AG04449 (cell line): ENCODE data around the gene HDLBP.

Source experiments
- CTCF ChIA-PET: fragments of 350-600 bp; formaldehyde crosslinking; extraction: SDS; loops from one replicate; lab custom pipeline; 2021; ENCODE audit warnings: antibody characterized with exemption; lab: Yijun Ruan, JAX
- POLR2A ChIA-PET: fragments of 400-600, 350-600 bp; formaldehyde crosslinking; extraction: SDS; loops from one replicate; lab custom pipeline; 2020; ENCODE audit warnings: antibody characterized with exemption, inconsistent platforms; lab: Yijun Ruan, JAX
- DNase-seq: peaks from one replicate; pipeline ENCODE4 v3.0.0-alpha.2; 2010; ENCODE audit warnings: low read depth, low spot score
- H3K4me3 ChIP-seq: 2 replicates; pipeline ENCODE4 v1.5.1; 2011; ENCODE audit warnings: low read depth, mild to moderate bottlenecking, control low read depth, low read length
- TF ChIP-seq, protein P1 (sequence below): IDR thresholded peaks from one replicate; pipeline ENCODE4 v1.5.1; 2011; ENCODE audit warnings: mild to moderate bottlenecking, moderate library complexity, low read length, control low read depth, inconsistent platforms; ENCODE audit not compliant: insufficient read depth; ENCODE audit errors: missing control alignments

Gene HDLBP

DNA sequence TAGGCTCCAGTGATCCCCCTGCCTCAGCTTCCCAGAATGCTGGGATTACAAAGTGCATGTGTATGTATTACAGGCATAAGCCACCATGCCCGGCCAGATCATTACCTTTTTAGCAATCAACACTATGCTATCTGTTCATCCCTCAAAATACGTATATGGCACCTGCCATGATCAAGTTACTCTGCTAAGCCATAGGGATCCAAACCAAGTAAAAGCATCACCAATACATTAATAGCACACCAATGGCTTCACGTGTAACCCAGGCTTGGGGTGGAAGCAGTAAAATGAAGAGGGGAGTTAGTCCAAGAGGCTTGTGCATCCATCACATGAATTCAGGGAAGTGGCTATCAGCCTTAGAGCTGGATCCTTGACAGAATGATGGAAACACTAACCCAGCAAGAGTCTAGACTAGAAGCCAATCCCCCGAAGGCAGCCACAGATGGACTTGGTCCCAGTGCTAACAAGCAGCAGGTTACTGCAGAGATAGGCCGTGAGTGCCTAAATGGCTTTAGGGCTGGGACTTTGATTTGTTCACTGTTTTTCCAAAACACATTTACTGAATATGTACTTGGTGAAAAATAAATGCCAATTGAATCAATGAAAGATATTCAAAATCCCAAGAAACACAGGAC is 11.3 kb downstream of the HDLBP start:
- ChIA-PET POLR2A (interaction anchor here (1.0 kb wide), 1 partner anchor 11 kb away, joined by 4 read pairs; the partner anchor contains the start of gene HDLBP), CTCF (interaction anchor here (4.5 kb wide), 1 partner anchor 10 kb away, joined by 23 read pairs; the partner anchor contains the start of genes HDLBP and SEPTIN2)
- H3K4me3 ChIP-seq = no peak overlapping the region
- no peak for DNase-seq
- TF ChIP-seq, protein P1, sequence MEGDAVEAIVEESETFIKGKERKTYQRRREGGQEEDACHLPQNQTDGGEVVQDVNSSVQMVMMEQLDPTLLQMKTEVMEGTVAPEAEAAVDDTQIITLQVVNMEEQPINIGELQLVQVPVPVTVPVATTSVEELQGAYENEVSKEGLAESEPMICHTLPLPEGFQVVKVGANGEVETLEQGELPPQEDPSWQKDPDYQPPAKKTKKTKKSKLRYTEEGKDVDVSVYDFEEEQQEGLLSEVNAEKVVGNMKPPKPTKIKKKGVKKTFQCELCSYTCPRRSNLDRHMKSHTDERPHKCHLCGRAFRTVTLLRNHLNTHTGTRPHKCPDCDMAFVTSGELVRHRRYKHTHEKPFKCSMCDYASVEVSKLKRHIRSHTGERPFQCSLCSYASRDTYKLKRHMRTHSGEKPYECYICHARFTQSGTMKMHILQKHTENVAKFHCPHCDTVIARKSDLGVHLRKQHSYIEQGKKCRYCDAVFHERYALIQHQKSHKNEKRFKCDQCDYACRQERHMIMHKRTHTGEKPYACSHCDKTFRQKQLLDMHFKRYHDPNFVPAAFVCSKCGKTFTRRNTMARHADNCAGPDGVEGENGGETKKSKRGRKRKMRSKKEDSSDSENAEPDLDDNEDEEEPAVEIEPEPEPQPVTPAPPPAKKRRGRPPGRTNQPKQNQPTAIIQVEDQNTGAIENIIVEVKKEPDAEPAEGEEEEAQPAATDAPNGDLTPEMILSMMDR = no peak

DNA sequence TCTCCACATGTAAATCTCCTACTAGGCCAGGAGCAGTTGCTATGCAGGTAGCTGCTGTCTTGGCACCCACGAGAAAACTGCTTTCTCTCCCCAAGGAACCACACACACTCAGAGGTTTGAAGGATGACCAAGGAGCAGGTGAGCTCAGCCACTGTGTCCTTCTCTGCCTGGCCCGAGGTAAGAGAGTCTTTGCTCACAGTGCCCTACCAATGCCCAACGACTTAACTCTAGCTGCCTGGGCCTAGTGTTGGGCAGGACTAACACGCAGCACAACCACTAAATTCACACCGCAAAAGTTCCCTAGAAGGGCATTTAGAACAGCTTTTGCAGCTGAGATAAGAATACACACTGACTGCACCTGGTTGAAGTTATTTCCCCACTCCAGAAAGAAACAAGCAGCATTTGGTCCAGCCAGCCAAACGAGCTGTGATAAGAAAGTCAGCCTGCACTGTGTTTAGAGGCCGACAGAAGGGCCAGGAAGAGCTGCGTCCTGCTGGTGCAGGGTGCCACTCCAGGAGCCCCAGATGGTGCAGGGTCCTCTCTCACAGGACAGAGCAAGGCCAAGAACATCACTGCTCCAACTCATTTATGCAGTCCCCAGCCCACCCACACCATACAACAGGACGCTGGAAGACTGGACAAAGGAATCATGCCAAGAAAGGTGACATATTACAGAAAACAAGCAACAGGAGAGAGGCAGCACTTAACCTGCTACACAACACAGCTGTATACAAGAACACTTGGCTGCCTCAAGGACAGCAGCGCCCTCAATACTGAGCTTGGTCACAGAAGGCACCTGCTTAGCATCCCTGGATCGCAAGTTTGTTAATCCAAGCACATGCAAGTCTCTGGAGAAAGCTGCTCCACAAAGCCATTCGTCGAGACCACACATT is 12.5 kb downstream of the HDLBP start:
- ChIA-PET CTCF (interaction anchor here (0.9 to 4.5 kb wide), 4 partner anchors 10 to 15 kb away, joined by 3 to 23 read pairs (median 3); partner anchors contain the start of genes HDLBP and SEPTIN2), POLR2A (interaction anchor here (1.0 kb wide), 2 partner anchors 12 kb away, joined by 3 to 4 read pairs; partner anchors contain the start of gene HDLBP)
- H3K4me3 ChIP-seq = no peak overlapping the region
- TF ChIP-seq, protein P1 = no peak
- no peak for DNase-seq

DNA sequence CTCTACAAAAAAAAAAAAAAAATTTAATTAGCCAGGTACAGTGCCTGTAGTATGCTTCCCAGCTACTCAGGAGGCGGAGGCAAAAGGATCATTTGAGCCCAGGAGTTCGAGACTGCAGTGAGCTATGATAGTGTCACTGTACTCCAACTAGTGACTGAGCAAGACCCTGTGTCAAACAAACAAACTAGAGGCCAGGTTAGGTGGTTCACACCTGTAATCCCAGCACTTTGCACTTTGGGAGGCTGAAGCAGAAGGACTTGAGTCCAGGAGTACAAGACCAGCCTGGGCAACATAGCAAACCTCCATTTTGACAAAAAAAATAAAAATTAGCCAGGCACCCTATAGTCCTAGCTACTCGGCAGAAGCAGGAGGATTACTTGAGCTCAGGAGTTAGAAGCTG is 13.4 kb downstream of the HDLBP start:
- no peak for DNase-seq
- TF ChIP-seq, protein P1 = no peak
- POLR2A ChIA-PET = interaction anchor here (1.0 kb wide), 1 partner anchor 13 kb away, joined by 3 read pairs; no protein-coding TSS in a partner anchor
- no peak overlapping the region for H3K4me3 ChIP-seq
- CTCF ChIA-PET = interaction anchor here (1.0 to 4.5 kb wide), 3 partner anchors 12 to 14 kb away, joined by 3 to 23 read pairs (median 4); partner anchors contain the start of genes HDLBP and SEPTIN2

DNA sequence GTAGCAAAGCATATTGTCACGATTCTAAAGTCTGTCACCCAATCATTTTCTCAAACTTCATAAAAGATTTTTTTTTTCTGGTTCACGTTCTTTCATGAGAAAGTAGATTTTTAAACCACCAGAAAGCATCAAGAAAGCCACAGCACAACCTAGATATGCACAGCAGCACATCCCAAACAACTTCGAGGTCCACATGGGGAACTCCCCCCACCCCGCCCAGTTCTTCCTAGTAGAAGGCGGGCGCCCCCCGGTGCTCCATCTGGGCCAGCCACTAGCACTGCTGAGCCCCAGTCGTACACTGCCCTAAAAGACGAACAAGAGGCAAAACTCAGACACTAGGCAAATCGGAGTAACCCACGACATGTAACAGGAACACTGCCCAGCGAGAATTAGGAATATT is 15.5 kb downstream of the HDLBP start:
- CTCF ChIA-PET = no interaction called here
- H3K4me3 ChIP-seq = no peak overlapping the region
- TF ChIP-seq, protein P1 = no peak
- no peak for DNase-seq
- POLR2A ChIA-PET = interaction anchor here (1.2 kb wide), 1 partner anchor 15 kb away, joined by 3 read pairs; the partner anchor contains the start of genes HDLBP and SEPTIN2

DNA sequence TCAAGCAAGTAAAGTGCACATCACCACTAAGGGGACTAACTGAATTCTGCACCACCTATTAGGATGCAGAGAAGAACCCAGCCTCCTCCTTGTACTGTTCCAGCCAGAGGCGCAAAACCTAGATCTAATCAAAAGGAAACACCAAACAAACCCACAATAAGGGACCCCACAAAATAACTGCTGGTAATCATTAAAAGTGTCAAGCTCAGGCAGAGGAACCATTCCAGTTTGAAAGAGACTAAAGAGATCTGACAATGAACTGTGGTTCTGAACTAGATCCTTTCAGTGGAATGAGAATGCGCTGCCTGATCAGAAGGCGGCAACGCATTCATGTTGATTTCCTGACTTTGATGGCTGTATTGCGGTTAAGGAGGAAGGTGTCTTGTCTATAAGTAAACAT is 16.8 kb downstream of the HDLBP start:
- ChIA-PET POLR2A (interaction anchor here (1.7 kb wide), 1 partner anchor 16 kb away, joined by 4 read pairs; the partner anchor contains the start of gene HDLBP), CTCF (no interaction called here)
- DNase-seq = no peak
- TF ChIP-seq, protein P1 = no peak
- H3K4me3 ChIP-seq = no peak overlapping the region

DNA sequence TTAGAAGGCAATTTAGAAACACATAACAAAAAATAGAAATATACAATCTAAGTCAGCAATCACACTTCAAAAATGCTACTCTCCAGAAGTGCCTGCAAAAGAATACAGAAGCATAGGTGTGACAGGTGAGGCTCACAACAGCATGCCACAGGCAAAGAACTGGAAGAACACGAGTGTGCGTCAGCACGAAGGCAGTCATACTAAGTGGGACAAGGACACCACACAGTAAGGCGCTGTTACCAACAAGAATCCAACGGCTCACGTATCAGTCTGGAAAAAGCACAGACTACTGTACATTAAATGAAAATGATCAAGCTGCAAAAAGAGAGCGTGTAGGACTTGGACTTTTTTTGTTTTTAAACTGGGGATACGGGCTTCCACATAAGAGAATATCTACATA is 18.7 kb downstream of the HDLBP start:
- ChIA-PET CTCF (no interaction called here), POLR2A (interaction anchor here (0.7 kb wide), 1 partner anchor 14 kb away, joined by 3 read pairs; no protein-coding TSS in a partner anchor)
- TF ChIP-seq, protein P1 = no peak
- DNase-seq = no peak
- H3K4me3 ChIP-seq = no peak overlapping the region
